OCI-LY3 (cell line): ENCODE data around the gene PPP6R2.

ENCODE experiments used
- H2AFZ ChIP-seq: fragments of 200-600, 300-600 bp; shearing (Covaris generic); 2 replicates; pipeline ENCODE4 v1.6.0; 2014; ENCODE audit warnings: antibody characterized with exemption, low read depth, low read length
- H3K27ac ChIP-seq: fragments of 200-600, 300-600 bp; sonication (generic); 2 replicates; pipeline ENCODE4 v1.5.1; 2014; ENCODE audit warnings: mild to moderate bottlenecking, low read length, moderate library complexity, mixed read lengths
- H3K27me3 ChIP-seq: fragments of 200-600, 300-600 bp; sonication (generic); 2 replicates; pipeline ENCODE4 v1.6.1; 2014; ENCODE audit warnings: low read depth, low read length, mixed read lengths
- H3K36me3 ChIP-seq: fragments of 200-600, 300-600 bp; sonication (generic); replicated peaks from 2 replicates; pipeline ENCODE3; 2014; ENCODE audit warnings: low read depth, low read length, mixed read lengths
- H3K4me1 ChIP-seq: fragments of 300-600, 200-600 bp; sonication (generic); 2 replicates; pipeline ENCODE4 v1.6.1; 2014; ENCODE audit warnings: low read length, mixed read lengths
- H3K4me2 ChIP-seq: fragments of 200-600, 300-600 bp; sonication (generic); 2 replicates; pipeline ENCODE4 v1.6.1; 2014; ENCODE audit warnings: low read length, mixed read lengths
- H3K4me3 ChIP-seq: fragments of 300-600, 200-600 bp; sonication (generic); 2 replicates; pipeline ENCODE4 v1.5.1; 2014; ENCODE audit warnings: antibody characterized with exemption, mild to moderate bottlenecking, low read length, moderate library complexity
- H3K79me2 ChIP-seq: fragments of 300-600, 200-600 bp; shearing (Covaris generic); 2 replicates; pipeline ENCODE4 v1.6.1; 2014; ENCODE audit warnings: mild to moderate bottlenecking, low read length, mixed read lengths
- H3K9ac ChIP-seq: fragments of 300-600, 200-600 bp; shearing (Covaris generic); 2 replicates; pipeline ENCODE4 v1.6.0; 2014; ENCODE audit warnings: mild to moderate bottlenecking, low read length, moderate library complexity
- H3K9me3 ChIP-seq: fragments of 200-600, 300-600 bp; shearing (Covaris generic); 2 replicates; pipeline ENCODE4 v1.6.1; 2014; ENCODE audit warnings: low read length, mixed read lengths; ENCODE audit not compliant: insufficient read depth
- H4K20me1 ChIP-seq: fragments of 200-600, 300-600 bp; sonication (generic); 2 replicates; pipeline ENCODE4 v1.6.1; 2016; ENCODE audit warnings: low read length, mixed read lengths; ENCODE audit not compliant: insufficient read depth
- CTCF ChIP-seq: fragments of 200-600, 300-600 bp; sonication (generic); IDR thresholded peaks from 2 replicates; pipeline ENCODE4 v1.5.1; 2014; ENCODE audit warnings: antibody characterized with exemption, low read length, low read depth
- EZH2phosphoT487 ChIP-seq: fragments of 200-600 bp; shearing (Covaris generic); IDR thresholded peaks from 2 replicates; pipeline ENCODE4 v1.6.1; 2018; ENCODE audit warnings: antibody characterized with exemption, mixed run types, low read depth

Gene PPP6R2

GRCh38 chr22:50481045-50481439 lies 137.9 kb downstream of the PPP6R2 start:
- no peaks in the 10 kb centered on the region for H3K79me2 ChIP-seq
- TF ChIP-seq CTCF (no peak), EZH2phosphoT487 (no peak)
- no peaks in the 10 kb centered on the region for H3K9me3 ChIP-seq
- H3K27ac ChIP-seq: no peak overlapping the region
- H3K4me2 ChIP-seq: no peak overlapping the region
- H3K4me3 ChIP-seq: no peak overlapping the region
- H2AFZ ChIP-seq: no peak overlapping the region
- H3K36me3 ChIP-seq: no peaks in the 10 kb centered on the region
- no peaks in the 10 kb centered on the region for H4K20me1 ChIP-seq
- no peaks in the 10 kb centered on the region for H3K27me3 ChIP-seq
- no peak overlapping the region for H3K9ac ChIP-seq
- H3K4me1 ChIP-seq: no peaks in the 10 kb centered on the region

- H2AFZ ChIP-seq: no peak within 1 kb of the TSS
- H3K4me3 ChIP-seq: no peak within 1 kb of the TSS
Measured at GRCh38 chr22:50481440-50482106, 138.4 kb downstream of the PPP6R2 start, which contains the start of gene ADM2. ADM2 (plus strand) TSS chr22:50481543; CDS start chr22:50481848, 305 bp downstream.

GRCh38 chr22:50482107-50483074 lies 139.3 kb downstream of the PPP6R2 start:
- Histone ChIP-seq H3K4me2 (no peak overlapping the region), H2AFZ (no peak overlapping the region), H4K20me1 (no peaks in the 10 kb centered on the region), H3K9me3 (no peaks in the 10 kb centered on the region), H3K27ac (no peak overlapping the region), H3K4me3 (no peak overlapping the region), H3K9ac (no peak overlapping the region), H3K27me3 (no peaks in the 10 kb centered on the region), H3K36me3 (no peaks in the 10 kb centered on the region), H3K4me1 (peaks cover 6% of the 10 kb centered on the region; the same call in 1 of the 2 replicates), H3K79me2 (no peaks in the 10 kb centered on the region)
- TF ChIP-seq CTCF: no peak
- no peak for TF ChIP-seq EZH2phosphoT487

More at GRCh38 chr22:50481440-50482106, 138.4 kb downstream of the PPP6R2 start, which contains the start of gene ADM2:
- no peak within 1 kb of the TSS for H3K9ac ChIP-seq
- TF ChIP-seq CTCF: no peak
- H3K36me3 ChIP-seq: no peaks in the 10 kb centered on the region
- no peaks in the 10 kb centered on the region for H4K20me1 ChIP-seq
- H3K9me3 ChIP-seq: no peaks in the 10 kb centered on the region
- H3K79me2 ChIP-seq: no peaks in the 10 kb centered on the region
- H3K27ac ChIP-seq: no peak within 1 kb of the TSS
- H3K4me2 ChIP-seq: no peak within 1 kb of the TSS
- H3K27me3 ChIP-seq: no peaks in the 10 kb centered on the region
- H3K4me1 ChIP-seq: no peaks in the 10 kb centered on the region

DNA sequence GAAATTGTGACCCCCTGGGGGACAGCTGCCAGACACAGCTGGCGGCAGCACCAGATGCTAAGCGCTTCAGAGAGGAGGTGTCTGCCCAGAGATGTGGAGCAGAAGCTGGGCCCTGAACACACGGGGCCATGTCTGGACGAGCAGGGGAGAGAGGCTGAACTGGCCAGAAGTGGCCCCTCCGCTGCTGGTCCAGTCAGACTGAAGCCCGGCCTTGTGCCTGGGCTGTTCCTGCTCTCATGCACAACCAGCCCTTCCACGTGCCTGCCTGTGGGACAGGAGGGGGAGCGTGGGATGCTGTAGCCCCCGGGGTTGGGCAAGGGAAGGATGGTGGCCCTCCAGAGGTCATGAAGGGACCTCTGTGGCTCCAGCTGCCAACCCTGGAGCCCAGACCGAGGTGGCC lies 140.0 kb downstream of the PPP6R2 start:
- H3K27ac ChIP-seq: no peak overlapping the region
- no peak overlapping the region for H3K4me2 ChIP-seq
- H2AFZ ChIP-seq: no peak overlapping the region
- no peak overlapping the region for H3K4me3 ChIP-seq
- H3K4me1 ChIP-seq: peaks cover 6% of the 10 kb centered on the region; the same call in 1 of the 2 replicates
- no peak for TF ChIP-seq CTCF
- no peak for TF ChIP-seq EZH2phosphoT487
- no peaks in the 10 kb centered on the region for H3K27me3 ChIP-seq
- no peaks in the 10 kb centered on the region for H3K9me3 ChIP-seq
- H4K20me1 ChIP-seq: no peaks in the 10 kb centered on the region
- H3K9ac ChIP-seq: no peak overlapping the region
- no peaks in the 10 kb centered on the region for H3K79me2 ChIP-seq
- no peaks in the 10 kb centered on the region for H3K36me3 ChIP-seq
